PC-9 (cell line): ENCODE measurements around the gene ZNF407. TPM values are rescaled to one million over a fixed set of nuclear protein-coding genes. Genes with fewer than 3 reads are reported as not detected.

ENCODE experiments used
- BruUV-seq: library from RNA; stranded (reverse); fragments of 400-500 nt; replicated peaks from 2 replicates; lab custom pipeline; 2021; lab: Mats Ljungman, UMichigan
- CTCF ChIA-PET: fragments of 300-600 bp; sonication (Branson Sonifier 250); formaldehyde crosslinking; loops from one replicate; lab custom pipeline; 2022; ENCODE audit warnings: antibody characterized with exemption; lab: Charles Lee
- POLR2A ChIA-PET: fragments of 300-600 bp; sonication (Branson Sonifier 250); formaldehyde crosslinking; loops from one replicate; lab custom pipeline; 2022; ENCODE audit warnings: antibody characterized with exemption; ENCODE audit not compliant: unreplicated experiment; lab: Charles Lee
- DNase-seq, 2 experiments: peaks; one replicate each; pipeline versions ENCODE4 v3.0.0 to v3.0.0-alpha.2; 2015 to 2022; ENCODE audit warnings: mixed read lengths in 1 of 2
- H2AFZ ChIP-seq: fragments of 200-600 bp; sonication (generic); 2 replicates; pipeline ENCODE4 v1.8.1; 2017; ENCODE audit warnings: antibody characterized with exemption
- H3F3A ChIP-seq: fragments of 200-600 bp; sonication (generic); 2 replicates; pipeline ENCODE4 v1.8.1; 2017; ENCODE audit warnings: antibody characterized with exemption, mild to moderate bottlenecking, low read depth; ENCODE audit not compliant: insufficient read depth
- H3K27ac ChIP-seq: fragments of 200-600 bp; sonication (generic); 2 replicates; pipeline ENCODE4 v1.6.1; 2016; ENCODE audit warnings: mixed run types
- H3K27me3 ChIP-seq: fragments of 200-600 bp; sonication (generic); 2 replicates; pipeline ENCODE4 v1.6.1; 2016; ENCODE audit warnings: low read depth, mixed run types; ENCODE audit not compliant: insufficient read depth
- H3K36me3 ChIP-seq: fragments of 200-600 bp; sonication (generic); 2 replicates; pipeline ENCODE4 v1.6.1; 2016; ENCODE audit warnings: low read depth, mixed run types
- H3K4me1 ChIP-seq: fragments of 200-600 bp; sonication (generic); replicated peaks from 2 replicates; pipeline ENCODE4 v1.6.1; 2016; ENCODE audit warnings: mixed run types; ENCODE audit not compliant: insufficient read depth
- H3K4me2 ChIP-seq: fragments of 200-600 bp; sonication (generic); 2 replicates; pipeline ENCODE4 v1.6.1; 2017; ENCODE audit warnings: mixed run types
- H3K4me3 ChIP-seq: fragments of 200-600 bp; sonication (generic); 2 replicates; pipeline ENCODE4 v1.6.1; 2016; ENCODE audit warnings: mixed run types
- H3K79me2 ChIP-seq: fragments of 200-600 bp; sonication (generic); 2 replicates; pipeline ENCODE4 v1.6.1; 2017; ENCODE audit warnings: low read depth, mixed run types
- H3K9me2 ChIP-seq: fragments of 200-600 bp; sonication (generic); 2 replicates; pipeline ENCODE4 v1.8.1; 2017; ENCODE audit warnings: mild to moderate bottlenecking; ENCODE audit not compliant: insufficient read depth
- H3K9me3 ChIP-seq: fragments of 200-600 bp; sonication (generic); 2 replicates; pipeline ENCODE4 v1.8.1; 2016; ENCODE audit warnings: low read depth; ENCODE audit not compliant: insufficient read depth
- H4K20me1 ChIP-seq: fragments of 200-600 bp; sonication (generic); 2 replicates; pipeline ENCODE4 v1.8.1; 2017; ENCODE audit not compliant: insufficient read depth
- EZH2 ChIP-seq: fragments of 200-600 bp; sonication (generic); IDR thresholded peaks from 2 replicates; pipeline ENCODE4 v1.8.0; 2017; ENCODE audit warnings: antibody characterized with exemption, low read depth
- intact Hi-C: fragments of 100-400 bp; cut with micrococcal nuclease; formaldehyde crosslinking; loops from one replicate; pipeline ENCODE4 v1.10.0; 2022; ENCODE audit not compliant: unreplicated experiment
- total RNA-seq: library from RNA; stranded (reverse); gene quantifications from 2 replicates; pipeline ENCODE4 v1.2.3, GENCODE V29; 2021
- TF ChIP-seq, protein P1 (sequence below): fragments of 200-600 bp; sonication (generic); conservative IDR thresholded peaks from 2 replicates; pipeline ENCODE4 v1.6.1; 2017; ENCODE audit warnings: mixed run types, antibody characterized with exemption, mild to moderate bottlenecking, moderate library complexity

Gene ZNF407
- total RNA-seq, 1 experiment from 2014 or later = 13.4 TPM

DNA sequence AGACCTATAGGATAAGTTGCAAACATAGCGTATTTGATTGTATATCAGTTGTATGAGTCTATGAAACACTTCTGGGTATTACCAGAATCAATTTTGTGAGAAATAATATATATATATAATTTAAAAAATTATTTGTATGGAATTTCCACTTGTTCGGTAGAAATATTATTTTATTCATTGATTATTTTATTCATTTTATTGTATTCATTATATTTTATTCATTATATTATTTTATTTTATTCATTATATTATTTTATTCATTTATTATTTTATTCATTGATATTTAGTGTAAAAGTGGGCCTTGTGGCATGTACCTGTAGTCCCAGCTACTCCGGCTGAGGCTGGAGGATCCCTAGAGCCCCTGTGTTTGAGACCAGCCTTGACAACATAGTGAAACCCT is 268.9 kb downstream of the ZNF407 start:
- no peaks in the 10 kb centered on the region for H3K9me3 ChIP-seq
- DNase-seq = no peak
- H3K9me2 ChIP-seq = no peaks in the 10 kb centered on the region
- no peak overlapping the region for H3K27ac ChIP-seq
- H4K20me1 ChIP-seq = no peaks in the 10 kb centered on the region
- ChIA-PET POLR2A (no interaction called here), CTCF (no interaction called here)
- intact Hi-C loops = no loop called here
- no peak overlapping the region for H3K4me2 ChIP-seq
- H3K79me2 ChIP-seq = no peaks in the 10 kb centered on the region
- no peaks in the 10 kb centered on the region for H3K4me1 ChIP-seq
- TF ChIP-seq, protein P1, sequence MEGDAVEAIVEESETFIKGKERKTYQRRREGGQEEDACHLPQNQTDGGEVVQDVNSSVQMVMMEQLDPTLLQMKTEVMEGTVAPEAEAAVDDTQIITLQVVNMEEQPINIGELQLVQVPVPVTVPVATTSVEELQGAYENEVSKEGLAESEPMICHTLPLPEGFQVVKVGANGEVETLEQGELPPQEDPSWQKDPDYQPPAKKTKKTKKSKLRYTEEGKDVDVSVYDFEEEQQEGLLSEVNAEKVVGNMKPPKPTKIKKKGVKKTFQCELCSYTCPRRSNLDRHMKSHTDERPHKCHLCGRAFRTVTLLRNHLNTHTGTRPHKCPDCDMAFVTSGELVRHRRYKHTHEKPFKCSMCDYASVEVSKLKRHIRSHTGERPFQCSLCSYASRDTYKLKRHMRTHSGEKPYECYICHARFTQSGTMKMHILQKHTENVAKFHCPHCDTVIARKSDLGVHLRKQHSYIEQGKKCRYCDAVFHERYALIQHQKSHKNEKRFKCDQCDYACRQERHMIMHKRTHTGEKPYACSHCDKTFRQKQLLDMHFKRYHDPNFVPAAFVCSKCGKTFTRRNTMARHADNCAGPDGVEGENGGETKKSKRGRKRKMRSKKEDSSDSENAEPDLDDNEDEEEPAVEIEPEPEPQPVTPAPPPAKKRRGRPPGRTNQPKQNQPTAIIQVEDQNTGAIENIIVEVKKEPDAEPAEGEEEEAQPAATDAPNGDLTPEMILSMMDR = no peak
- TF ChIP-seq EZH2 = no peak
- no peaks in the 10 kb centered on the region for H3K36me3 ChIP-seq
- no peak overlapping the region for H3K4me3 ChIP-seq
- H3F3A ChIP-seq = no peaks in the 10 kb centered on the region
- H3K27me3 ChIP-seq = no peaks in the 10 kb centered on the region
- BruUV-seq = no TSS peak
- H2AFZ ChIP-seq = no peak overlapping the region

DNA sequence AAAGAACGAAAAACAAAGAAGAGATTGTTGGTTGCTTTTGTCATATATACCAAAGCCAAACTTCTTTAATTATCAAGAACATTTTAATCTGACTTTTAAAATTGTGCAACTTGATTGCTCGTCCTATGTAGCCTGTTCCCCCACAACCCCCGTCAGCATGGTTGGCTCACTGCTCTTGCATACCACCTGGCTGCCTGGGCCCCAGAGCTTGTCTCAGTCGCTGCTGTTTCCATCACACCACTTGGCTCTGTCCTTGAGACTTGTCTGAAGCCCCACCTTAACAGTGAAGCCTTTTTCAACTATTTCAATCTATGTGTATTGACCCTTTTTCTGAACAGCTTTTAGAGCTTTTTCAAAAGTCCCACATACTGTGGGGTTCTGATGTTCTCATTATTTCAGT is 270.8 kb downstream of the ZNF407 start:
- H2AFZ ChIP-seq = no peak overlapping the region
- H4K20me1 ChIP-seq = no peaks in the 10 kb centered on the region
- no peak for DNase-seq
- H3K4me3 ChIP-seq = no peak overlapping the region
- CTCF ChIA-PET = no interaction called here
- no peaks in the 10 kb centered on the region for H3K9me2 ChIP-seq
- no peaks in the 10 kb centered on the region for H3F3A ChIP-seq
- TF ChIP-seq, protein P1 = no peak
- TF ChIP-seq EZH2 = no peak
- H3K79me2 ChIP-seq = no peaks in the 10 kb centered on the region
- no peaks in the 10 kb centered on the region for H3K9me3 ChIP-seq
- no peak overlapping the region for H3K4me2 ChIP-seq
- intact Hi-C loops = no loop called here
- POLR2A ChIA-PET = no interaction called here
- no peak overlapping the region for H3K27ac ChIP-seq
- H3K4me1 ChIP-seq = no peaks in the 10 kb centered on the region
- no peaks in the 10 kb centered on the region for H3K27me3 ChIP-seq
- H3K36me3 ChIP-seq = no peaks in the 10 kb centered on the region
- no TSS peak for BruUV-seq

DNA sequence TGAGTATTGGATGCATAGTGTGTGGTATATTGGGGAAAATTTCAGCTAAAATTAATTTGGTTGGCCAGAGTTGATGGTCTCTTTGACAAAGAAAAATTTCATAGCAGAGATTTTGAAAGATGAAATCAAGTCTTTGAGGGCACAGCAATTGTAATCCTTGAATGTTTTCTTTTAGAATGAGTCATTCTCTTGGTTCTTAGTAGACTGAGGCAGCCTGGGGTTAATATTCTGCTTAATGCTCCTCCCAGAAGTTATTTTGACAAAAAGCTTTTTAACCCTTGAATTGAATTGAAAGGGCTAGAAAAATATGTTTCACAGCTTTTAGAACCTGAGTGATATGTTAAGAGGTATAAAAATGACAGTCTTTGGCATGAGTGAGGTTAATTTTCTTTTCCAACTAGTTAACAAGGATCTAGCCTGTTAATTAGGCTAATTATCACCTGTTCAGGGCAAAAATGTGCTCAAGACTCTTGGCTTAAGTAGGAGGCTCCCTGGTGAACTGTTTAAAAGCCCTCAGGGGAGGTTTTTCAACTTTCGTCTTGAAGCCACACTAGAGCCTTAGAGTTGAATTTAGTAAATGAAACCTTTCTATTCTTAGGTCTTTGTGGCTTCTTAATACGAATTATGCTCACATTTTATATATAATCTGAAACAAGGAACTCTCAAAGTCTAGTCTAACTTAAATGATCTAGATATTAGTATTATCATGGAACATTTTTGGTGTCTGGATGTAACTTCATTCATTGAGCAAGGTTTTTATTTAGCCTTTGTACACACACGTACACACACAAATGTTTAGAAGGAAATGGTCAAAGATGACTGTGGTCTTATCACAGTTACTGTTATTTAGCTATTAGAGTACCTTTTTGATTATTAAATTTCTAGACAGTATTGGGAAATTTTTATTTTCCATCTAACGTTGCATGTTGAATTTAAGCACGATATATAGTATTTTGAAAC is 272.5 kb downstream of the ZNF407 start:
- Histone ChIP-seq H3K79me2 (no peaks in the 10 kb centered on the region), H3F3A (no peaks in the 10 kb centered on the region), H3K4me3 (no peak overlapping the region), H3K27me3 (no peaks in the 10 kb centered on the region), H3K4me2 (no peak overlapping the region), H3K4me1 (no peaks in the 10 kb centered on the region), H3K27ac (no peak overlapping the region), H3K36me3 (no peaks in the 10 kb centered on the region), H3K9me3 (no peaks in the 10 kb centered on the region), H3K9me2 (no peaks in the 10 kb centered on the region), H2AFZ (no peak overlapping the region), H4K20me1 (no peaks in the 10 kb centered on the region)
- intact Hi-C loops = no loop called here
- TF ChIP-seq, protein P1 = no peak
- no peak for TF ChIP-seq EZH2
- no peak for DNase-seq
- BruUV-seq = no TSS peak
- ChIA-PET POLR2A (interaction anchor here (0.6 kb wide), 1 partner anchor 79 kb away, joined by 3 read pairs; no protein-coding TSS in a partner anchor), CTCF (interaction anchor here (0.6 kb wide), 1 partner anchor 546 kb away, joined by 3 read pairs; no protein-coding TSS in a partner anchor)
